ENCODE measurements around the gene OR10H5. TPM values are rescaled to one million over a fixed set of nuclear protein-coding genes. Genes with fewer than 3 reads are reported as not detected.
A peak's percentile ranks its signal among the peaks of the same experiment; 100 is the strongest.

The OR10H5 gene
- total RNA-seq, 2 experiments from 2014 or later: not detected

- H2AFZ ChIP-seq (ENCODE audit: low read length): peak overlapping the region; percentile 86
- peaks cover 18% of the 10 kb centered on the region for H3K4me1 ChIP-seq (ENCODE audit: insufficient read depth, low read length, poor library complexity, severe bottlenecking)
- TSS peak; percentile 93 for BruUV-seq (replicated peaks)
- H3K36me3 ChIP-seq (ENCODE audit: insufficient read depth, low read length): no peaks in the 10 kb centered on the region
- TF ChIP-seq EZH2phosphoT487 (IDR thresholded peaks at IDR 0.05; ENCODE audit: borderline replicate concordance, low read depth, low read length) (no peak), CTCF (conservative IDR thresholded peaks at IDR 0.05; ENCODE audit: low read length) (no peak)
- no peaks in the 10 kb centered on the region for H3K9me3 ChIP-seq (ENCODE audit: low read length)
- no peaks in the 10 kb centered on the region for H3K79me2 ChIP-seq (ENCODE audit: insufficient read depth, low read depth, low read length)
- peak overlapping the region; percentile 82 for H3K4me3 ChIP-seq (ENCODE audit: low read depth, low read length, poor library complexity, severe bottlenecking)
- H3K9me2 ChIP-seq (ENCODE audit: insufficient read depth, low read length): no peaks in the 10 kb centered on the region
- H3K27ac ChIP-seq (ENCODE audit: low read depth, low read length, poor library complexity, severe bottlenecking): peak overlapping the region; percentile 89
- H4K20me1 ChIP-seq (ENCODE audit: insufficient read depth, low read length): no peaks in the 10 kb centered on the region
- ChIA-PET POLR2A (interaction anchor here (0.5 to 1.7 kb wide), 4 partner anchors 12 to 330 kb away, joined by 3 to 5 read pairs (median 4); no protein-coding TSS in a partner anchor), CTCF (ENCODE audit: unreplicated experiment) (no interaction called here)
- H3K4me2 ChIP-seq (ENCODE audit: low read length): peak overlapping the region; percentile 77
- DNase-seq (ENCODE audit: low spot score): peak; percentile 98
- intact Hi-C loops (cut with micrococcal nuclease; ENCODE audit: unreplicated experiment): loop anchor here (2.0 kb wide), 2 partner anchors 274 to 458 kb away; partner anchors contain the start of genes AKAP8 and RAB8A
Measured at GRCh38 chr19:15836330-15837220, 49.1 kb downstream of the OR10H5 start.

DNA sequence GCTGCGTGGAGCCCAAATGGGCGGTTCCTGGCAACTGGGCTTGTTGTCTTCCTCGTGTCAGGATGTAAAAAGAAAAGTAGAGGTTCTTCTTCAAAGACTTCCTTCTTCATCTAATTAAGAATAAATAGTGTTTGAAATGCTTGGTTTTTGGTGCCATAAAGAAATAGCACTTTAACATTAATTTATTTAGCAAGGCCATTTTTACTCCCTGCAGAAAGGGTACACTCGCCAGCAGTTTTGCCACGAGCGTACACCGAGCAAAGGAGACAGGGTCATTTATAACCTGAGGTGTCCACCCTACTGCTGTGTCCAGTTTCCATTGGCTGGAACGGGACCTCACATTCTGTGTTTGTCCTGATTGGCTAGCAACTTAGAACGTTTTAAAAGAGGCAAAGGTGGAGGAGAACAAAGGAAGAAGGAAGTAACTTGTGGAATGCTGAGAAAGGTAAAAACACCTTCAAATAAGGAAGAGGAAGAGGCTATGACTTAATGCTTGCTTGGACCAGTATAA is 49.8 kb downstream of the OR10H5 start:
- Histone ChIP-seq H3K4me2 (ENCODE audit: low read length) (peak overlapping the region; percentile 75), H3K36me3 (ENCODE audit: insufficient read depth, low read length) (no peaks in the 10 kb centered on the region), H3K4me3 (ENCODE audit: low read depth, low read length, poor library complexity, severe bottlenecking) (peak overlapping the region; percentile 82), H3K9me2 (ENCODE audit: insufficient read depth, low read length) (no peaks in the 10 kb centered on the region), H3K79me2 (ENCODE audit: insufficient read depth, low read depth, low read length) (no peaks in the 10 kb centered on the region), H3K27ac (ENCODE audit: low read depth, low read length, poor library complexity, severe bottlenecking) (peak overlapping the region; percentile 89), H4K20me1 (ENCODE audit: insufficient read depth, low read length) (no peaks in the 10 kb centered on the region), H3K4me1 (ENCODE audit: insufficient read depth, low read length, poor library complexity, severe bottlenecking) (peaks cover 18% of the 10 kb centered on the region), H3K9me3 (ENCODE audit: low read length) (no peaks in the 10 kb centered on the region), H2AFZ (ENCODE audit: low read length) (peak overlapping the region; percentile 78)
- ChIA-PET POLR2A (interaction anchor here (0.6 to 1.7 kb wide), 5 partner anchors 10 to 457 kb away, joined by 3 to 5 read pairs (median 4); no protein-coding TSS in a partner anchor), CTCF (ENCODE audit: unreplicated experiment) (no interaction called here)
- TF ChIP-seq CTCF (conservative IDR thresholded peaks at IDR 0.05; ENCODE audit: low read length) (no peak), EZH2phosphoT487 (IDR thresholded peaks at IDR 0.05; ENCODE audit: borderline replicate concordance, low read depth, low read length) (no peak)
- intact Hi-C loops (cut with micrococcal nuclease; ENCODE audit: unreplicated experiment): loop anchor here (2.0 kb wide), 2 partner anchors 274 to 458 kb away; partner anchors contain the start of genes AKAP8 and RAB8A
- TSS peak; percentile 100 for BruUV-seq (replicated peaks)
- DNase-seq (ENCODE audit: low spot score): no peak

All from OCI-LY7 (cell line).